GM21619 (cell line): ENCODE data around the gene TAL1.

Experiments
- ATAC-seq: cut with Tn5 transposase; IDR thresholded peaks from one replicate; pipeline ENCODE4 v1.9.1; 2021; ENCODE audit not compliant: unreplicated experiment

The TAL1 gene

GRCh38 chr1:47178020-47178419 lies 54.0 kb downstream of the TAL1 start:
- ATAC-seq, result no peak

DNA sequence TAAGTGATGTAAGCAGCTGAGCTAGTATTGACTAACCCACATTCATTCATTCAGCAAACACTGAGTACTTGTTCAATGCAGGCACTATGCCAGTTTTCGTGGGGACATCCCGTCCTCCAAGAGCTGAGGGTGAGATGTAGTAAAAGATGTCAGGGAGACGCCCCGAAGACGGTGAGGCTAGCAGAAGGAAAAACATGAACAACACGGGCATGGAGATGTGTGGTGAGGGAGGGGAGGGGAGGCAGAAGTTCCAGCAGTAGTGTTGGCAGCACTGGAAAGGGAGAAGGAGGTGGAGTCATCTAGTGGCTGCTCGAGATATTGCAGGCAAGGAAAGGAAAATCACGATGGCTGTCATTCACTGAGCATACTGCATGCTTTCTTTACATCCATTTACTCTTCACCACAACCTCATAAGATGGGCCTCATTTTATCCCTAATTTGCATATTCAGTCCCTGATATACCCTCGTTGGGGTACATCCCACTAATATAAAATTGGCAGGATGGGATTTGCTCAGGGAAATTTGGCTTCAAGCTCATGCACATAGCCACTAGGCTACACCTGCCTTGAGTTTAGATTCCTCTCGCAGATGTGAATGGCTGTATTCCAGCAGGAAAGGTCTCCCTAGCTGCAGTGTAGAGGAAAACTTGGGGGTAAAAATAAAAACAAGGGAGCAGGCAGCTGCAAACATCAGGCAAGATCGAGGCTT lies 56.6 kb downstream of the TAL1 start:
- ATAC-seq, result peak; percentile 48

GRCh38 chr1:47174656-47175020 lies 57.4 kb downstream of the TAL1 start:
- ATAC-seq, result no peak

DNA sequence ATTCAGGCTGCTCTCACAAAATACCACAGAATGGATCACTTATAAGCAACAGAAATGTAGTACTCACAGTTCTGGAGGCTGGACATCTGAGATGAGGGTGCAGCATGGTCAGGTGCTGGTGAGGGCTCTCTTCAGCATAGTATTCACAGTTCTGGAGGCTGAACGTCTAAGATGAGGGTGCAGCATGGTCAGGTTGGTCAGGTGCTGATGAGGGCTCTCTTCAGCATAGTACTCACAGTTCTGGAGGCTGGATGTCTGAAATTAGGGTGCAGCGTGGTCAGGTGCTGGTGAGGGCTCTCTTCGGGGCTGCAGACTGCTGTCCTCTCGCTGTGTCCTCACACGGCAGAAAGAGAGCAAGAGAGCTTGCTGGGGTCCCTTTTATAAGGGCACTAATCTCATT lies 59.2 kb downstream of the TAL1 start:
- ATAC-seq, result no peak
